GM23338 (cell line): ENCODE data around the gene TMC1. TPM values are rescaled to one million over a fixed set of nuclear protein-coding genes. Genes with fewer than 3 reads are reported as not detected.
A peak's percentile ranks its signal among the peaks of the same experiment; 100 is the strongest.

Experiments
- ATAC-seq: fragments of 200-7000 bp; cut with Tn5 transposase; 3 replicates; pipeline ENCODE4 v1.9.1; 2020
- DNase-seq: peaks from one replicate; pipeline ENCODE4 v3.0.0-alpha.2; 2015; ENCODE audit warnings: low spot score
- H2AFZ ChIP-seq: fragments of 200-600 bp; sonication (generic); 2 replicates; pipeline ENCODE4 v1.8.0; 2016; ENCODE audit warnings: antibody characterized with exemption, mild to moderate bottlenecking, moderate library complexity
- H3F3A ChIP-seq: fragments of 200-600 bp; sonication (generic); replicated peaks from 2 replicates; pipeline ENCODE4 v1.8.0; 2017; ENCODE audit warnings: antibody characterized with exemption, mixed run types, low read depth
- H3K27ac ChIP-seq: fragments of 200-600 bp; sonication (generic); 2 replicates; pipeline ENCODE4 v1.6.1; 2016; ENCODE audit warnings: low read depth
- H3K27me3 ChIP-seq: fragments of 200-600 bp; sonication (generic); 2 replicates; pipeline ENCODE4 v1.8.0; 2016; ENCODE audit warnings: mild to moderate bottlenecking, mixed run types, moderate library complexity; ENCODE audit not compliant: insufficient read depth
- H3K36me3 ChIP-seq: fragments of 200-600 bp; sonication (generic); 2 replicates; pipeline ENCODE4 v1.8.0; 2016; ENCODE audit warnings: mild to moderate bottlenecking; ENCODE audit not compliant: insufficient read depth
- H3K4me1 ChIP-seq: fragments of 200-600 bp; sonication (generic); 2 replicates; pipeline ENCODE4 v1.8.0; 2016; ENCODE audit warnings: mild to moderate bottlenecking, moderate library complexity; ENCODE audit not compliant: insufficient read depth
- H3K4me2 ChIP-seq: fragments of 200-600 bp; sonication (generic); 2 replicates; pipeline ENCODE4 v1.7.1; 2017; ENCODE audit warnings: mixed run types
- H3K4me3 ChIP-seq: fragments of 200-600 bp; sonication (generic); 2 replicates; pipeline ENCODE4 v1.6.1; 2016; ENCODE audit warnings: mixed run types
- H3K79me2 ChIP-seq: fragments of 200-600 bp; sonication (generic); replicated peaks from 2 replicates; pipeline ENCODE4 v1.8.0; 2017; ENCODE audit warnings: mild to moderate bottlenecking; ENCODE audit not compliant: insufficient read depth
- H3K9me2 ChIP-seq: fragments of 200-600 bp; sonication (generic); 2 replicates; pipeline ENCODE4 v1.8.0; 2017; ENCODE audit not compliant: insufficient read depth
- H4K20me1 ChIP-seq: fragments of 200-600 bp; sonication (generic); replicated peaks from 2 replicates; pipeline ENCODE4 v1.8.0; 2017; ENCODE audit warnings: mild to moderate bottlenecking; ENCODE audit not compliant: insufficient read depth
- H3K27ac Mint-ChIP-seq: 2 replicates; pipeline ENCODE4 v1.8.0; 2020; ENCODE audit warnings: inconsistent platforms, mild to moderate bottlenecking, moderate library complexity, mixed read lengths
- H3K27me3 Mint-ChIP-seq: 3 replicates; pipeline ENCODE4 v1.8.0; 2022; ENCODE audit warnings: low read depth, mild to moderate bottlenecking, moderate library complexity, mixed read lengths, inconsistent platforms; ENCODE audit not compliant: insufficient read depth, poor library complexity
- H3K36me3 Mint-ChIP-seq: 3 replicates; pipeline ENCODE4 v1.8.0; 2021; ENCODE audit warnings: low read depth, mild to moderate bottlenecking, inconsistent platforms, moderate library complexity, mixed read lengths
- H3K4me1 Mint-ChIP-seq: 3 replicates; pipeline ENCODE4 v1.8.0; 2020; ENCODE audit warnings: mild to moderate bottlenecking, inconsistent platforms, mixed read lengths
- H3K4me3 Mint-ChIP-seq: 3 replicates; pipeline ENCODE4 v1.8.0; 2021; ENCODE audit warnings: moderate library complexity, mild to moderate bottlenecking, inconsistent platforms, mixed read lengths
- H3K9me3 Mint-ChIP-seq: 3 replicates; pipeline ENCODE4 v1.8.0; 2020; ENCODE audit warnings: moderate library complexity, mild to moderate bottlenecking, inconsistent platforms, mixed read lengths
- EZH2phosphoT487 ChIP-seq: fragments of 200-600 bp; sonication (generic); IDR thresholded peaks from one replicate; pipeline ENCODE4 v1.8.1; 2018; ENCODE audit warnings: antibody characterized with exemption; ENCODE audit not compliant: unreplicated experiment
- JUNB ChIP-seq: IDR thresholded peaks from one replicate; pipeline ENCODE4 v1.6.1; 2016; ENCODE audit warnings: antibody characterized with exemption; ENCODE audit not compliant: unreplicated experiment
- NANOG ChIP-seq: IDR thresholded peaks from 2 replicates; pipeline ENCODE4 v1.6.1; 2016; ENCODE audit warnings: antibody characterized with exemption, borderline replicate concordance
- REST ChIP-seq: IDR thresholded peaks from one replicate; pipeline ENCODE4 v1.6.1; 2018; ENCODE audit warnings: antibody characterized with exemption; ENCODE audit not compliant: unreplicated experiment
- STAT1 ChIP-seq: IDR thresholded peaks from one replicate; pipeline ENCODE4 v1.6.1; 2016; ENCODE audit warnings: antibody characterized with exemption; ENCODE audit not compliant: unreplicated experiment
- ZNF114 ChIP-seq: fragments of 250-450 bp; sonication (Bioruptor Pico); IDR thresholded peaks from 2 replicates; pipeline ENCODE4 v1.5.0; 2020; ENCODE audit warnings: mild to moderate bottlenecking, moderate library complexity
- ZNF331 ChIP-seq: fragments of 250-450 bp; sonication (Bioruptor Pico); IDR thresholded peaks from 2 replicates; pipeline ENCODE4 v1.5.0; 2020; ENCODE audit warnings: low read depth, mild to moderate bottlenecking, moderate library complexity
- ZNF462 ChIP-seq: fragments of 250-450 bp; sonication (Bioruptor Pico); IDR thresholded peaks from 2 replicates; pipeline ENCODE4 v1.5.0; 2020; ENCODE audit warnings: mild to moderate bottlenecking, moderate library complexity
- polyA plus RNA-seq: library from polyadenylated mRNA; unstranded; fragments of >200 nt; fragmentation: Nextera tagmentation; extraction: Ambion mirVana; gene quantifications from 2 replicates; pipeline ENCODE4 v1.2.1, GENCODE V29; 2016
- total RNA-seq: library from RNA; depleted of rRNA; stranded (reverse); fragments of >200 nt; shearing (Covaris generic); gene quantifications from 2 replicates; pipeline ENCODE4 v1.2.3, GENCODE V29; 2014
- TF ChIP-seq, protein P1 (sequence below): IDR thresholded peaks from 2 replicates; pipeline ENCODE4 v1.6.1; 2016; ENCODE audit warnings: antibody characterized with exemption

Gene TMC1
- total and polyA plus RNA-seq, 2 experiments from 2014 or later = 0.61 to 1.2 TPM

DNA sequence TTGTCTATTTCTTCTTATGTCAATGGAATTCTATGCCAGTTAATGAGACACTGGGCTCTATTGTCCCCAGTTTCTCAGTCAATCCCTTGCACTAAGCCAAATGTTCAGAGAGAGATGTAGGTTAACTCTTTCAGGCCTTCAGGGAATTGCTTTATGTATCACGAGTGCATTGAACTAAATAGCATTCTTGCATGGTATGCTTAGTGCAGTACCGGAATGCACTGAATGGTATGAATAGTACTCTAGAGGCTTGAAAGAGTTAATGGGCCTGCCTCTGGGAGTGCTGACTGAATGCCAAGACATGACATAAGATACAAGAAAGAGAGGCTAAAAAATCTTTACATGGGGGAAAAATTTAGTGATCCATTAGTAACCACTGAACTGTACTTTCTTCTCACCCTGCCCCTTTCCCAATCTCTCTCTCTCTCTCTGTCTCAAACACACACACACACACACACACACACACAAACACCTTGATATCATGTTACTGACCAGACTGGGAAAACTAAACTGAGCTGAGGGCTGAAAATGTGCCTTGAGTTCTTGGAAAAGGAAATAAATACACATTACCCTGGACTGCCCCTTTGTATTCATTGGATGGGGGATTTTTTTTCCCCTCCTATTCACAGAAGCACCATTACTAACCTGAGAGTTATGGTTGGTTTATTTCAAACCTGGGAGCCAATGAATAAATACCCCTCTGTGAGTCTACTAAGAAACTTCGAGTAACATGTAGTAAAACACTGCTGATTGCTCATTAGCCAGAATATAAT, 35.4 kb upstream of the TMC1 start:
- no peak overlapping the region for H3K4me2 ChIP-seq
- no peak overlapping the region for H3K27ac Mint-ChIP-seq
- no peak overlapping the region for H2AFZ ChIP-seq
- peaks cover 7% of the 10 kb centered on the region; the same call in 1 of the 2 replicates for H3K9me2 ChIP-seq
- no peaks in the 10 kb centered on the region for H3K4me1 ChIP-seq
- peaks cover 3% of the 10 kb centered on the region; the same call in 2 of the 3 replicates for H3K4me1 Mint-ChIP-seq
- H3K4me3 ChIP-seq = no peak overlapping the region
- ATAC-seq (peak; percentile 39; the same call in 2 of the 3 replicates), DNase-seq (no peak)
- H4K20me1 ChIP-seq = no peaks in the 10 kb centered on the region
- TF ChIP-seq REST (no peak), ZNF114 (CRISPR knock-in tag) (no peak), ZNF331 (no peak), EZH2phosphoT487 (no peak), NANOG (no peak)
- TF ChIP-seq, protein P1, sequence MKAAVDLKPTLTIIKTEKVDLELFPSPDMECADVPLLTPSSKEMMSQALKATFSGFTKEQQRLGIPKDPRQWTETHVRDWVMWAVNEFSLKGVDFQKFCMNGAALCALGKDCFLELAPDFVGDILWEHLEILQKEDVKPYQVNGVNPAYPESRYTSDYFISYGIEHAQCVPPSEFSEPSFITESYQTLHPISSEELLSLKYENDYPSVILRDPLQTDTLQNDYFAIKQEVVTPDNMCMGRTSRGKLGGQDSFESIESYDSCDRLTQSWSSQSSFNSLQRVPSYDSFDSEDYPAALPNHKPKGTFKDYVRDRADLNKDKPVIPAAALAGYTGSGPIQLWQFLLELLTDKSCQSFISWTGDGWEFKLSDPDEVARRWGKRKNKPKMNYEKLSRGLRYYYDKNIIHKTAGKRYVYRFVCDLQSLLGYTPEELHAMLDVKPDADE = no peak
- H3K36me3 Mint-ChIP-seq = no peaks in the 10 kb centered on the region
- peaks cover 3% of the 10 kb centered on the region for H3K27me3 Mint-ChIP-seq
- H3K9me3 Mint-ChIP-seq = no peaks in the 10 kb centered on the region
- no peaks in the 10 kb centered on the region for H3K36me3 ChIP-seq
- no peaks in the 10 kb centered on the region for H3K27me3 ChIP-seq
- H3F3A ChIP-seq = no peaks in the 10 kb centered on the region
- H3K4me3 Mint-ChIP-seq = no peak overlapping the region
- no peaks in the 10 kb centered on the region for H3K79me2 ChIP-seq
- no peak overlapping the region for H3K27ac ChIP-seq

DNA sequence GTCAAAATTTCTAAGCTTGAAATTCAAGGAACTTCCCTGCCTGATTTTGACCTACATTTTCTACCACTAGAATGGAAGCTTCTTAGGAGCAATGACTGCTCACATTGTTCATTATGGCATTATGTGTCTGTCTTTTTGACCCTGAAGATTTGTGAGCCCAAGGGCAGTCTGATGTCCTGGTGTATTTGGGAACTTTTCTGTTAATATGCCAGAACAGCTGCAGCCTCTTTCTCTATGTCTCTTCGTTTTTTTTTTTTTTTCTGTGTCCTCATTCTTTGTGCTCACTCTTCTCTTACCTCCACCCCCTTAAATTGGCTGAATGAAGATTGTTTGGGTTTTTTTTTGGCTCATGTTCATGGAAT, 34.8 kb upstream of the TMC1 start:
- H3K36me3 Mint-ChIP-seq = no peaks in the 10 kb centered on the region
- H3K9me3 Mint-ChIP-seq = no peaks in the 10 kb centered on the region
- no peak for DNase-seq
- peaks cover 3% of the 10 kb centered on the region for H3K27me3 Mint-ChIP-seq
- no peak overlapping the region for H3K27ac Mint-ChIP-seq
- no peaks in the 10 kb centered on the region for H4K20me1 ChIP-seq
- no peaks in the 10 kb centered on the region for H3K27me3 ChIP-seq
- no peak for ATAC-seq
- no peaks in the 10 kb centered on the region for H3K4me1 ChIP-seq
- H3F3A ChIP-seq = no peaks in the 10 kb centered on the region
- no peak overlapping the region for H3K27ac ChIP-seq
- H3K4me2 ChIP-seq = no peak overlapping the region
- no peak overlapping the region for H3K4me3 Mint-ChIP-seq
- no peaks in the 10 kb centered on the region for H3K79me2 ChIP-seq
- peaks cover 7% of the 10 kb centered on the region; the same call in 1 of the 2 replicates for H3K9me2 ChIP-seq
- no peak overlapping the region for H3K4me3 ChIP-seq
- no peak overlapping the region for H2AFZ ChIP-seq
- H3K36me3 ChIP-seq = no peaks in the 10 kb centered on the region
- H3K4me1 Mint-ChIP-seq = peaks cover 3% of the 10 kb centered on the region; the same call in 2 of the 3 replicates
- no peak for TF ChIP-seq ZNF331
- TF ChIP-seq EZH2phosphoT487 = no peak
- TF ChIP-seq NANOG = no peak
- no peak for TF ChIP-seq ZNF462 (CRISPR knock-in tag)
- TF ChIP-seq, protein P1 = no peak
- TF ChIP-seq JUNB = no peak
- TF ChIP-seq STAT1 = no peak
